Measurements from ENCODE around the gene ALKBH2. TPM values are rescaled to one million over a fixed set of nuclear protein-coding genes. Genes with fewer than 3 reads are reported as not detected.

Gene ALKBH2
- total and polyA plus RNA-seq, 7 experiments from 2014 or later: 13.2 to 23.2 (median 18.0) TPM

GRCh38 chr12:109085590-109085989, 7.7 kb downstream of the ALKBH2 start:
- Histone ChIP-seq H3K36me3 (ENCODE audit: control insufficient read depth in 2 of 3, insufficient read depth in 3 of 3, low read length in 3 of 3) (peaks cover 0 to 90% (median 0%) of the 10 kb centered on the region in 3 experiments), H3K9me3 (ENCODE audit: control insufficient read depth in 2 of 3, low read length in 3 of 3) (no peaks in the 10 kb centered on the region), H3K4me1 (ENCODE audit: control insufficient read depth in 2 of 2, insufficient read depth in 2 of 2, low read length in 2 of 2) (no peaks in the 10 kb centered on the region), H3K27me3 (ENCODE audit: control insufficient read depth in 2 of 2, insufficient read depth in 2 of 2, low read length in 2 of 2) (no peaks in the 10 kb centered on the region), H3K4me3 (ENCODE audit: low read length) (no peak overlapping the region), H3K27ac (ENCODE audit: low read depth, low read length) (peak overlapping the region; percentile 42)
- intact Hi-C loops (cut with micrococcal nuclease): no loop called here
- ATAC-seq (no peak), DNase-seq (no peak)
- peak overlapping the region in 1 of 9 donors; percentile 38 for H3K27ac Mint-ChIP-seq
- ChIA-PET CTCF (interaction anchor here (1.0 kb wide), 1 partner anchor 9 kb away, joined by 3 read pairs; no protein-coding TSS in a partner anchor), POLR2A (no interaction called here)
- H3K36me3 Mint-ChIP-seq: peaks cover 5 to 43% (median 19%) of the 10 kb centered on the region in 5 donors
- peaks cover 0 to 4% (median 2%) of the 10 kb centered on the region in 7 donors for H3K4me1 Mint-ChIP-seq
- H3K4me3 Mint-ChIP-seq: no peak overlapping the region
- no peaks in the 10 kb centered on the region for H3K27me3 Mint-ChIP-seq
- H3K9me3 Mint-ChIP-seq: peaks cover 0 to 1% (median 0%) of the 10 kb centered on the region in 11 donors

DNA sequence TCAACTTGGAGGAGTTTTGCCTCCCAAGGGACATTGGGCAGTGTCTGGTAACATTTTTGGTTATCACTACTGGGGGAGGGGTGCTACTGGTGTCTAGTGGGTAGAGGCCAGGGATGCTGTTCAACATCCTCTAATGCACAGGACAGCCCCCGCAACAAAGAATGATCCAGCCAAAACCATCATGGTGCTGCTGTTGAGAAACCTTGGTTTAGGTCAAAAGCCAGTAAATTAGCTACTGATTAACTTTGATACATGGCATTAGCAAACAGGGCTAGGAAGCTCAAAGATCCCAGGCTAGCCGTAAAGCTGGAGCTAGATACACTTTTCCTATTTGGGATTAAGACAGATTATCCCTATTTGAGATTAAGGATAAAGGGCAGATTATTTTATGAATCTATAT, 8.8 kb downstream of the ALKBH2 start:
- H3K4me3 ChIP-seq (ENCODE audit: low read length): no peak overlapping the region
- Mint-ChIP-seq H3K4me1 (no peaks in the 10 kb centered on the region), H3K4me3 (no peak overlapping the region), H3K9me3 (peaks cover 0 to 9% (median 3%) of the 10 kb centered on the region in 11 donors), H3K36me3 (peaks cover 12 to 54% (median 29%) of the 10 kb centered on the region in 5 donors), H3K27ac (no peak overlapping the region), H3K27me3 (no peaks in the 10 kb centered on the region)
- no peak overlapping the region for H3K27ac ChIP-seq (ENCODE audit: low read depth, low read length)
- ChIA-PET POLR2A (interaction anchor here (0.6 to 1.1 kb wide), 2 partner anchors 30 to 213 kb away, joined by 4 to 5 read pairs; no protein-coding TSS in a partner anchor), CTCF (interaction anchor here (1.0 kb wide), 1 partner anchor 10 kb away, joined by 3 read pairs; no protein-coding TSS in a partner anchor)
- no peaks in the 10 kb centered on the region for H3K9me3 ChIP-seq (ENCODE audit: control insufficient read depth in 2 of 3, low read length in 3 of 3)
- ATAC-seq: no peak
- no peak for DNase-seq
- H3K4me1 ChIP-seq (ENCODE audit: control insufficient read depth in 2 of 2, insufficient read depth in 2 of 2, low read length in 2 of 2): no peaks in the 10 kb centered on the region
- H3K36me3 ChIP-seq (ENCODE audit: control insufficient read depth in 2 of 3, insufficient read depth in 3 of 3, low read length in 3 of 3): peaks cover 0 to 87% (median 0%) of the 10 kb centered on the region in 3 experiments
- intact Hi-C loops (cut with micrococcal nuclease): no loop called here
- H3K27me3 ChIP-seq (ENCODE audit: control insufficient read depth in 2 of 2, insufficient read depth in 2 of 2, low read length in 2 of 2): no peaks in the 10 kb centered on the region

- ChIA-PET POLR2A (no interaction called here), CTCF (no interaction called here)
- Histone ChIP-seq H3K36me3 (ENCODE audit: control insufficient read depth in 2 of 3, insufficient read depth in 3 of 3, low read length in 3 of 3) (peaks cover 0 to 70% (median 0%) of the 10 kb centered on the region in 3 experiments), H3K27ac (ENCODE audit: low read depth, low read length) (no peak overlapping the region), H3K4me3 (ENCODE audit: low read length) (no peak overlapping the region), H3K9me3 (ENCODE audit: control insufficient read depth in 2 of 3, low read length in 3 of 3) (no peaks in the 10 kb centered on the region), H3K4me1 (ENCODE audit: control insufficient read depth in 2 of 2, insufficient read depth in 2 of 2, low read length in 2 of 2) (no peaks in the 10 kb centered on the region), H3K27me3 (ENCODE audit: control insufficient read depth in 2 of 2, insufficient read depth in 2 of 2, low read length in 2 of 2) (no peaks in the 10 kb centered on the region)
- H3K27ac Mint-ChIP-seq: no peak overlapping the region
- DNase-seq (no peak), ATAC-seq (no peak)
- peaks cover 17 to 60% (median 42%) of the 10 kb centered on the region in 5 donors for H3K36me3 Mint-ChIP-seq
- H3K4me1 Mint-ChIP-seq: no peaks in the 10 kb centered on the region
- intact Hi-C loops (cut with micrococcal nuclease): no loop called here
- H3K27me3 Mint-ChIP-seq: no peaks in the 10 kb centered on the region
- no peak overlapping the region for H3K4me3 Mint-ChIP-seq
- H3K9me3 Mint-ChIP-seq: peaks cover 0 to 23% (median 7%) of the 10 kb centered on the region in 11 donors
Measured at GRCh38 chr12:109082751-109083150, 10.5 kb downstream of the ALKBH2 start.

- no peak overlapping the region for H3K27ac Mint-ChIP-seq
- no peak overlapping the region for H3K4me3 Mint-ChIP-seq
- ATAC-seq (no peak), DNase-seq (no peak)
- Histone ChIP-seq H3K27ac (ENCODE audit: low read depth, low read length) (no peak overlapping the region), H3K4me3 (ENCODE audit: low read length) (no peak overlapping the region), H3K27me3 (ENCODE audit: control insufficient read depth in 2 of 2, insufficient read depth in 2 of 2, low read length in 2 of 2) (no peaks in the 10 kb centered on the region), H3K4me1 (ENCODE audit: control insufficient read depth in 2 of 2, insufficient read depth in 2 of 2, low read length in 2 of 2) (no peaks in the 10 kb centered on the region), H3K36me3 (ENCODE audit: control insufficient read depth in 2 of 3, insufficient read depth in 3 of 3, low read length in 3 of 3) (peaks cover 0 to 52% (median 10%) of the 10 kb centered on the region in 3 experiments), H3K9me3 (ENCODE audit: control insufficient read depth in 2 of 3, low read length in 3 of 3) (no peaks in the 10 kb centered on the region)
- intact Hi-C loops (cut with micrococcal nuclease): no loop called here
- peaks cover 0 to 6% (median 0%) of the 10 kb centered on the region in 7 donors for H3K4me1 Mint-ChIP-seq
- ChIA-PET CTCF (no interaction called here), POLR2A (no interaction called here)
- no peaks in the 10 kb centered on the region for H3K27me3 Mint-ChIP-seq
- peaks cover 0 to 18% (median 7%) of the 10 kb centered on the region in 11 donors for H3K9me3 Mint-ChIP-seq
- H3K36me3 Mint-ChIP-seq: peaks cover 21 to 78% (median 64%) of the 10 kb centered on the region in 5 donors
Measured at GRCh38 chr12:109074866-109075265, 18.4 kb downstream of the ALKBH2 start.

- Mint-ChIP-seq H3K36me3 (peaks cover 11 to 63% (median 25%) of the 10 kb centered on the region in 5 donors), H3K9me3 (no peaks in the 10 kb centered on the region), H3K4me1 (peaks cover 0 to 8% (median 0%) of the 10 kb centered on the region in 7 donors), H3K27me3 (no peaks in the 10 kb centered on the region), H3K4me3 (no peak overlapping the region), H3K27ac (peak overlapping the region in 1 of 9 donors; percentile 23)
- ATAC-seq (no peak), DNase-seq (no peak)
- H3K4me1 ChIP-seq (ENCODE audit: control insufficient read depth in 2 of 2, insufficient read depth in 2 of 2, low read length in 2 of 2): no peaks in the 10 kb centered on the region
- no peaks in the 10 kb centered on the region for H3K27me3 ChIP-seq (ENCODE audit: control insufficient read depth in 2 of 2, insufficient read depth in 2 of 2, low read length in 2 of 2)
- ChIA-PET CTCF (interaction anchor here (0.6 kb wide), 1 partner anchor 1581 kb away, joined by 4 read pairs; no protein-coding TSS in a partner anchor), POLR2A (interaction anchor here (0.6 kb wide), 1 partner anchor 18 kb away, joined by 3 read pairs; no protein-coding TSS in a partner anchor)
- H3K9me3 ChIP-seq (ENCODE audit: control insufficient read depth in 2 of 3, low read length in 3 of 3): no peaks in the 10 kb centered on the region
- intact Hi-C loops (cut with micrococcal nuclease): no loop called here
- H3K4me3 ChIP-seq (ENCODE audit: low read length): no peak overlapping the region
- peaks cover 0 to 70% (median 6%) of the 10 kb centered on the region in 3 experiments for H3K36me3 ChIP-seq (ENCODE audit: control insufficient read depth in 2 of 3, insufficient read depth in 3 of 3, low read length in 3 of 3)
- no peak overlapping the region for H3K27ac ChIP-seq (ENCODE audit: low read depth, low read length)
Measured at GRCh38 chr12:109069307-109070271, 23.7 kb downstream of the ALKBH2 start.

GRCh38 chr12:109065853-109066193, 27.4 kb downstream of the ALKBH2 start:
- no peaks in the 10 kb centered on the region for H3K27me3 Mint-ChIP-seq
- ChIA-PET CTCF (no interaction called here), POLR2A (no interaction called here)
- ATAC-seq (no peak), DNase-seq (no peak)
- Histone ChIP-seq H3K4me3 (ENCODE audit: low read length) (no peak overlapping the region), H3K4me1 (ENCODE audit: control insufficient read depth in 2 of 2, insufficient read depth in 2 of 2, low read length in 2 of 2) (no peaks in the 10 kb centered on the region), H3K27ac (ENCODE audit: low read depth, low read length) (no peak overlapping the region), H3K9me3 (ENCODE audit: control insufficient read depth in 2 of 3, low read length in 3 of 3) (no peaks in the 10 kb centered on the region), H3K36me3 (ENCODE audit: control insufficient read depth in 2 of 3, insufficient read depth in 3 of 3, low read length in 3 of 3) (peaks cover 0 to 43% (median 0%) of the 10 kb centered on the region in 3 experiments), H3K27me3 (ENCODE audit: control insufficient read depth in 2 of 2, insufficient read depth in 2 of 2, low read length in 2 of 2) (no peaks in the 10 kb centered on the region)
- no peaks in the 10 kb centered on the region for H3K9me3 Mint-ChIP-seq
- intact Hi-C loops (cut with micrococcal nuclease): no loop called here
- H3K4me1 Mint-ChIP-seq: peaks cover 0 to 8% (median 0%) of the 10 kb centered on the region in 7 donors
- peaks cover 4 to 52% (median 13%) of the 10 kb centered on the region in 5 donors for H3K36me3 Mint-ChIP-seq
- H3K27ac Mint-ChIP-seq: no peak overlapping the region
- H3K4me3 Mint-ChIP-seq: no peak overlapping the region
